Measurements from ENCODE around the gene INPP4A.

DNA sequence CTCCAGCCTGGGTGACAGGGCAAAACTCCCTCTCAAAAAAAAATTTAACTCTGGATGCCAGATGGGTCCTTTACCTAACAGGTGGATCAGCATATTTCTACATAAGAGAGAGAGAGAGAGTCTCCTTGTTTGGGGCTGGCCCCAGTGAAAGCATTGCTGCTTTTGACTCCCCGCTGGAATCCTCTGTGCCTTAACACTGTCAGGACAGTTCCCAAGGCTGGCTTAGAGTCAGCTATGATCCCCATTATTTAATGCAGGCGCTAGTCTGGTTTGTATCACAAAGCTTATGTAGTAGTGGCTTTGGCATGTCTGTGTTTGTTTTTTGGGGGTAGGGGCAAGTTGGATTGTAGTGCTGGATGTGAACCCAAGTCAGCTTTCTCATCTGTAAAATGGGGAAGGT, 9.4 kb downstream of the INPP4A start:
- TF ChIP-seq, protein P1, sequence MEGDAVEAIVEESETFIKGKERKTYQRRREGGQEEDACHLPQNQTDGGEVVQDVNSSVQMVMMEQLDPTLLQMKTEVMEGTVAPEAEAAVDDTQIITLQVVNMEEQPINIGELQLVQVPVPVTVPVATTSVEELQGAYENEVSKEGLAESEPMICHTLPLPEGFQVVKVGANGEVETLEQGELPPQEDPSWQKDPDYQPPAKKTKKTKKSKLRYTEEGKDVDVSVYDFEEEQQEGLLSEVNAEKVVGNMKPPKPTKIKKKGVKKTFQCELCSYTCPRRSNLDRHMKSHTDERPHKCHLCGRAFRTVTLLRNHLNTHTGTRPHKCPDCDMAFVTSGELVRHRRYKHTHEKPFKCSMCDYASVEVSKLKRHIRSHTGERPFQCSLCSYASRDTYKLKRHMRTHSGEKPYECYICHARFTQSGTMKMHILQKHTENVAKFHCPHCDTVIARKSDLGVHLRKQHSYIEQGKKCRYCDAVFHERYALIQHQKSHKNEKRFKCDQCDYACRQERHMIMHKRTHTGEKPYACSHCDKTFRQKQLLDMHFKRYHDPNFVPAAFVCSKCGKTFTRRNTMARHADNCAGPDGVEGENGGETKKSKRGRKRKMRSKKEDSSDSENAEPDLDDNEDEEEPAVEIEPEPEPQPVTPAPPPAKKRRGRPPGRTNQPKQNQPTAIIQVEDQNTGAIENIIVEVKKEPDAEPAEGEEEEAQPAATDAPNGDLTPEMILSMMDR (optimal IDR thresholded peaks at IDR 0.05 in 1 of 3, IDR thresholded peaks at IDR 0.05 in 1 of 3, conservative IDR thresholded peaks at IDR 0.05 in 1 of 3; ENCODE audit: extremely low read depth in 1 of 3, insufficient read depth in 2 of 3, low read length in 3 of 3): no peak
- TF ChIP-seq EZH2 (IDR thresholded peaks at IDR 0.05; ENCODE audit: low read length): no peak
